Esophagus squamous epithelium (tissue), 5 donors: ENCODE data around the gene AFF3. TPM values are rescaled to one million over a fixed set of nuclear protein-coding genes. Genes with fewer than 3 reads are reported as not detected.

ENCODE experiments used
- DNase-seq: peaks from one replicate; lab custom pipeline; 2025; lab: John Stamatoyannopoulos, UW
- H3K27ac ChIP-seq, 4 donors: fragments of 200-600 bp; sonication (generic); one replicate each; pipeline ENCODE4 v1.5.1; 2016 to 2019; ENCODE audit warnings: mild to moderate bottlenecking in 1 of 4
- H3K27me3 ChIP-seq, 4 donors: fragments of 200-600 bp; sonication (generic); 1 replicate in 3 of 4; 2 replicates in 1 of 4; pipeline versions ENCODE4 v1.5.1 to v1.6.0; 2017 to 2021; ENCODE audit warnings: antibody characterized with exemption in 1 of 4
- H3K36me3 ChIP-seq, 3 donors: fragments of 200-600 bp; sonication (generic); one replicate each; pipeline ENCODE4 v1.5.1; 2016 to 2019
- H3K4me1 ChIP-seq, 3 donors: fragments of 200-600 bp; sonication (generic); one replicate each; pipeline ENCODE4 v1.5.1; 2017 to 2019
- H3K4me3 ChIP-seq, 4 donors: fragments of 200-600 bp; sonication (generic); 1 replicate in 3 of 4; 2 replicates in 1 of 4; pipeline ENCODE4 v1.5.1; 2016 to 2019; ENCODE audit warnings: mild to moderate bottlenecking in 2 of 4, moderate library complexity in 1 of 4
- H3K9me3 ChIP-seq, 3 donors: fragments of 200-600 bp; sonication (generic); one replicate each; pipeline ENCODE4 v1.5.1; 2016 to 2019
- CTCF ChIP-seq, 6 experiments: fragments of 450-650 bp in 4 of 6; fragments of 200-600 bp in 2 of 6; sonication (generic) in 2 of 6; IDR thresholded peaks; one replicate each; pipeline ENCODE4 v1.5.1; 2016 to 2019; ENCODE audit warnings: antibody characterized with exemption in 6 of 6, mild to moderate bottlenecking in 4 of 6, moderate library complexity in 4 of 6
- POLR2A ChIP-seq, 4 donors: fragments of 450-650 bp; IDR thresholded peaks; one replicate each; pipeline ENCODE4 v1.6.1; 2017; ENCODE audit warnings: antibody characterized with exemption in 4 of 4, mild to moderate bottlenecking in 4 of 4, moderate library complexity in 3 of 4
- WGBS, 2 donors: methylation state at CpG; one replicate each; pipeline ENCODE4 v1.1.5; 2018; 5-methylcytosine and 5-hydroxymethylcytosine counted together
- intact Hi-C: fragments of 100-400 bp; cut with DNase I; formaldehyde crosslinking; loops from one replicate; pipeline ENCODE4 v1.15.0; 2022
- total RNA-seq, 4 donors: library from RNA; depleted of rRNA; stranded (reverse); fragments of >200 nt; gene quantifications; one replicate each; pipeline ENCODE4 v1.1.0, GENCODE V29; 2016
- donor health status: DM: yes; HTN: yes; CAD: no.

The AFF3 gene
- total RNA-seq, 4 donors from 2014 or later: 1.2 to 9.7 (median 3.8) TPM

- no peaks in the 10 kb centered on the region for H3K36me3 ChIP-seq
- intact Hi-C loops: no loop called here
- H3K9me3 ChIP-seq: no peaks in the 10 kb centered on the region
- no peak for DNase-seq
- TF ChIP-seq POLR2A (IDR thresholded peaks at IDR 0.05) (no peak), CTCF (IDR thresholded peaks at IDR 0.05) (no peak)
- H3K27me3 ChIP-seq: no peaks in the 10 kb centered on the region
- WGBS, 2 donors: 76 to 81% methylated on average over 10 to 11 of the region's 11 CpGs
- H3K27ac ChIP-seq: no peak overlapping the region
- peaks cover 0 to 56% (median 10%) of the 10 kb centered on the region in 3 donors for H3K4me1 ChIP-seq
- H3K4me3 ChIP-seq: no peak overlapping the region
Measured at GRCh38 chr2:99695130-99695943, 447.1 kb downstream of the AFF3 start.

GRCh38 chr2:99694331-99694730, 448.1 kb downstream of the AFF3 start:
- DNase-seq: no peak
- no peaks in the 10 kb centered on the region for H3K9me3 ChIP-seq
- no peaks in the 10 kb centered on the region for H3K36me3 ChIP-seq
- H3K4me1 ChIP-seq: peaks cover 0 to 49% (median 10%) of the 10 kb centered on the region in 3 donors
- intact Hi-C loops: no loop called here
- WGBS, 2 donors: 71 to 78% methylated on average over 6 to 7 of the region's 7 CpGs
- TF ChIP-seq POLR2A (IDR thresholded peaks at IDR 0.05) (no peak), CTCF (IDR thresholded peaks at IDR 0.05) (no peak)
- no peak overlapping the region for H3K4me3 ChIP-seq
- H3K27me3 ChIP-seq: no peaks in the 10 kb centered on the region
- peak overlapping the region in 1 of 4 donors; percentile 40 for H3K27ac ChIP-seq

GRCh38 chr2:99692785-99693184, 449.6 kb downstream of the AFF3 start:
- TF ChIP-seq POLR2A (IDR thresholded peaks at IDR 0.05): no peak
- TF ChIP-seq CTCF (IDR thresholded peaks at IDR 0.05): no peak

GRCh38 chr2:99691926-99692325, 450.5 kb downstream of the AFF3 start:
- Histone ChIP-seq H3K27ac (peak overlapping the region in 1 of 4 donors; percentile 2), H3K27me3 (no peaks in the 10 kb centered on the region), H3K9me3 (no peaks in the 10 kb centered on the region), H3K36me3 (no peaks in the 10 kb centered on the region), H3K4me3 (no peak overlapping the region), H3K4me1 (peaks cover 0 to 29% (median 10%) of the 10 kb centered on the region in 3 donors)
- no peak for TF ChIP-seq POLR2A (IDR thresholded peaks at IDR 0.05)
- TF ChIP-seq CTCF (IDR thresholded peaks at IDR 0.05): no peak
- intact Hi-C loops: no loop called here
- WGBS, 2 donors: 20% methylated on average over 1 of the region's 4 CpGs; no CpG with 5 or more reads in 1 of the 2 donors
- no peak for DNase-seq

More at GRCh38 chr2:99692785-99693184, 449.6 kb downstream of the AFF3 start:
- H3K27me3 ChIP-seq: no peaks in the 10 kb centered on the region
- DNase-seq: no peak
- H3K9me3 ChIP-seq: no peaks in the 10 kb centered on the region
- H3K4me3 ChIP-seq: no peak overlapping the region
- H3K36me3 ChIP-seq: no peaks in the 10 kb centered on the region
- H3K27ac ChIP-seq: no peak overlapping the region
- H3K4me1 ChIP-seq: peaks cover 0 to 34% (median 10%) of the 10 kb centered on the region in 3 donors
- 80 to 100% methylated on average over 1 of the region's 1 CpG for WGBS, 2 donors
- intact Hi-C loops: no loop called here

GRCh38 chr2:99689145-99689742, 453.1 kb downstream of the AFF3 start:
- Histone ChIP-seq H3K27ac (no peak overlapping the region), H3K36me3 (no peaks in the 10 kb centered on the region), H3K4me1 (peaks cover 0 to 18% (median 10%) of the 10 kb centered on the region in 3 donors), H3K4me3 (no peak overlapping the region), H3K9me3 (no peaks in the 10 kb centered on the region), H3K27me3 (no peaks in the 10 kb centered on the region)
- 81 to 84% methylated on average over 3 of the region's 3 CpGs for WGBS, 2 donors
- DNase-seq: no peak
- intact Hi-C loops: no loop called here
- TF ChIP-seq CTCF (IDR thresholded peaks at IDR 0.05): no peak
- TF ChIP-seq POLR2A (IDR thresholded peaks at IDR 0.05): no peak
